Ammon's horn (tissue), 1 donor: ENCODE data around the gene YRDC.

Experiments used
- DNase-seq: peaks from one replicate; pipeline ENCODE4 v3.0.0-alpha.2; 2016; ENCODE audit warnings: low spot score

Gene YRDC

GRCh38 chr1:37765916-37766664 lies 41.9 kb downstream of the YRDC start:
- peak; percentile 23 for DNase-seq

- peak; percentile 69 for DNase-seq
Measured at GRCh38 chr1:37764888-37765441, 43.0 kb downstream of the YRDC start, which contains the start of gene EPHA10. Gene EPHA10, minus strand, starts transcription at chr1:37765120. Its CDS starts 54 bp downstream, at chr1:37765066.

- DNase-seq: no peak
Measured at GRCh38 chr1:37764414-37764825, 43.6 kb downstream of the YRDC start.

- no peak for DNase-seq
Measured at GRCh38 chr1:37763791-37764413, 44.1 kb downstream of the YRDC start.

GRCh38 chr1:37762516-37762915 lies 45.5 kb downstream of the YRDC start:
- no peak for DNase-seq

GRCh38 chr1:37761416-37762095 lies 46.5 kb downstream of the YRDC start:
- no peak for DNase-seq

- no peak for DNase-seq
Measured at GRCh38 chr1:37759451-37759850, 48.6 kb downstream of the YRDC start.

- DNase-seq: no peak
Measured at GRCh38 chr1:37755951-37756560, 52.0 kb downstream of the YRDC start.

GRCh38 chr1:37755290-37755689 lies 52.7 kb downstream of the YRDC start:
- DNase-seq: no peak

- no peak for DNase-seq
Measured at GRCh38 chr1:37753473-37754321, 54.3 kb downstream of the YRDC start.
